Omental fat pad (tissue), 4 donors: ENCODE measurements around the gene ZFAND3. TPM values are rescaled to one million over a fixed set of nuclear protein-coding genes. Genes with fewer than 3 reads are reported as not detected.

Experiments used
- ATAC-seq: fragments of 150-250 bp; one replicate; pipeline ENCODE4 v1.9.1; 2016; ENCODE audit warnings: mild to moderate bottlenecking, moderate library complexity; ENCODE audit not compliant: low FRiP score
- DNase-seq: peaks from one replicate; pipeline ENCODE4 v3.0.0-alpha.2; 2019; ENCODE audit warnings: low spot score
- total RNA-seq, 4 donors: library from RNA; depleted of rRNA; stranded (reverse); fragments of >200 nt; gene quantifications; one replicate each; pipeline ENCODE4 v1.1.0, GENCODE V29; 2016
- TF ChIP-seq, protein P1 (sequence below), 3 donors: fragments of 450-650 bp; IDR thresholded peaks; one replicate each; pipeline ENCODE4 v1.5.1; 2016 to 2017; ENCODE audit warnings: antibody characterized with exemption in 3 of 3, mild to moderate bottlenecking in 3 of 3, moderate library complexity in 2 of 3

ZFAND3 gene
- total RNA-seq, 4 donors from 2014 or later, result 28.8 to 43.8 (median 38.0) TPM

DNA sequence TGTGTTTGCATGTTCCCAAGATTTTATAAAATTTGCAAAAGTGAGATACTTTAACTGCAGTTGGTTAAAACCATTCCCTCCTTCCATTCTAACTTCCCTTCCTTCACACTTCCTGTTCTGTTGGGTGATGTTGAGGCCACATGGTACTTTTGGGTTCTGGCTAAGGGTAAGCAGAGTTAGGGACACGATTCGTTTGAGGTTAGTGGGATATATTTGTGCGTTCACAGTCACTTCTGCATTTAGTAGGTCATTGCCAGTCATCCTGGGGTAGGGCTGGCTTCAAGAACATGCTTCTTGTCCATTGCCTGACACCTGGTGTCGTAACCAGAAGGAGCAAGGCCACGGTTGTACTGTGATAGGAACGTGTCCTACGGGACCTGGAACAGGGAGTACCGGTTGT is 340.1 kb downstream of the ZFAND3 start:
- ATAC-seq (no peak), DNase-seq (no peak)
- TF ChIP-seq, protein P1, sequence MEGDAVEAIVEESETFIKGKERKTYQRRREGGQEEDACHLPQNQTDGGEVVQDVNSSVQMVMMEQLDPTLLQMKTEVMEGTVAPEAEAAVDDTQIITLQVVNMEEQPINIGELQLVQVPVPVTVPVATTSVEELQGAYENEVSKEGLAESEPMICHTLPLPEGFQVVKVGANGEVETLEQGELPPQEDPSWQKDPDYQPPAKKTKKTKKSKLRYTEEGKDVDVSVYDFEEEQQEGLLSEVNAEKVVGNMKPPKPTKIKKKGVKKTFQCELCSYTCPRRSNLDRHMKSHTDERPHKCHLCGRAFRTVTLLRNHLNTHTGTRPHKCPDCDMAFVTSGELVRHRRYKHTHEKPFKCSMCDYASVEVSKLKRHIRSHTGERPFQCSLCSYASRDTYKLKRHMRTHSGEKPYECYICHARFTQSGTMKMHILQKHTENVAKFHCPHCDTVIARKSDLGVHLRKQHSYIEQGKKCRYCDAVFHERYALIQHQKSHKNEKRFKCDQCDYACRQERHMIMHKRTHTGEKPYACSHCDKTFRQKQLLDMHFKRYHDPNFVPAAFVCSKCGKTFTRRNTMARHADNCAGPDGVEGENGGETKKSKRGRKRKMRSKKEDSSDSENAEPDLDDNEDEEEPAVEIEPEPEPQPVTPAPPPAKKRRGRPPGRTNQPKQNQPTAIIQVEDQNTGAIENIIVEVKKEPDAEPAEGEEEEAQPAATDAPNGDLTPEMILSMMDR (IDR thresholded peaks at IDR 0.05), result no peak

DNA sequence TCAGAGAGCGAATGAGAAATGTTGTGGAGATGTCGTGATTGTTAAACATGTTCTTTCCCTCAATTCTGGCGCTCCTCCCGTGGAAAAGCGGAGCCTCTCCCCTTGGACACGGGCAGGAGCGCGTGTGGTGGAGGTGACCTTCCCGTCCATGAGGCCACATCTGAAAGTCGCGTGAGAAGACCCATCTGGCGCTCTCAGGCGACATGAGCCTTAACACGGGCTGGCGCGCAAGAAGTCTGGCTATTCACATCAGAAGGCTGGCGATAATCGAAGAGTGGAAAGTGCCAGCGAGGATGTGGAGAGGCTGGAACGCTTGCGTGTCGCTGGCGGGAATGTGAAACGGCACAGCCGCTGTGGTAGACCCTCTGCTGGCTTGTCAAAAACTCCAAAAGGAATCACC is 341.3 kb downstream of the ZFAND3 start:
- no peak for ATAC-seq
- TF ChIP-seq, protein P1 (IDR thresholded peaks at IDR 0.05), result no peak
- DNase-seq, result peak; percentile 11

DNA sequence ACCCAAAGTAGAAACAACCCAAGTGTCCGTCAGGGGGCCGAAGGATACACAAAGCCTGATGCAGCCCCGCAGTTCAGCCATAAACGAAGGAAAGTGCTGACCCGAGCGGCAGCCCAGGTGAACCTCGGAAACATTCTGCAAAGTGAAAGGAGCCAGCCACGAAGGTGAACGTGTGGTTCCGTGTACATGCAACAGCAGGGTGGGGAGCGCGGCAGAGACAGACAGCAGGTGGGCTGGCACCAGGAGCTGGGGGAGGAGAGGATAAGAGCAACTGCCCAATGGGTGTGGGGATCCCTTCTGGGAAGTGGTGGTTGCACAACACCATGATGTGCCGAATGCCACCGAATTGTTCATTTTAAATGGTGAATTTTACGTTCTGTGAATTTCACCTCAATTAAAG is 341.8 kb downstream of the ZFAND3 start:
- DNase-seq (peak; percentile 11), ATAC-seq (no peak)
- TF ChIP-seq, protein P1 (IDR thresholded peaks at IDR 0.05), result no peak

DNA sequence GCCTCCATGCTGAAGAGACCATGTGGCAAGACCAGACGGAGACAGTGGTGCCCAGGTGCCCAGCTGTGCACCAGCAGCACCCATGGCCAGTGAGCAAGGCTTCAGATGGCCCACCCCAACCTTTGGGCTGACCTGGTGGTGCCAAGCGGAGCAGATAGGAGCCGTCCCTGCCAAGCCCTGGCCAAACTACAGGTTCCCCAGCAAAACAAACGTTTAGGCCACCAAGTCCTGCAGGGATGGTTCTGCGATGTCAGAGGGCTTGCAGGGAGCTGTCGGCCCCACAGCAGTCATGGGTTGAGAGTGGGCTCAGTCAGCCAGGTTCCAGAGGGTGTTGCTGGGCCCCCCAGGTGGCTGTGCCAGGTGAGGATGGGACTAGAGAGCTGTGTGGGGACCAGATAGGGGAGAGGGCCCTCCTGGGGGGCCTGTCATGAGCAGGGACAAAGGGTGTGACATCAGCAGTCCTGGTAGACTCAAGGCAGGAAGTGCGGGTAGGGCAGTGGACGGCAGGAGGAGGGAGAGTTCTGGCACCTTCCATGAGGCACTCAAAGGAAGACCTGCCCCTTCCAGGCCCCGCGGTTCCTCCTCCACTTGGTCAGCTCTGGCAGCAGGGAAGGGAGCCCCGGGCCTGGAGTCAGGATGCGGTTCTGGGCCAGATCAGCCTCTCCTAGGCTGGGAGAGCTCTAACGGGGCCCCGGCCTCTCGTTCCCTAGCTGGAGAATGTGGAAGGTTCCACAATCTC is 342.4 kb downstream of the ZFAND3 start:
- TF ChIP-seq, protein P1 (IDR thresholded peaks at IDR 0.05), result no peak
- no peak for ATAC-seq
- DNase-seq, result peak; percentile 13

DNA sequence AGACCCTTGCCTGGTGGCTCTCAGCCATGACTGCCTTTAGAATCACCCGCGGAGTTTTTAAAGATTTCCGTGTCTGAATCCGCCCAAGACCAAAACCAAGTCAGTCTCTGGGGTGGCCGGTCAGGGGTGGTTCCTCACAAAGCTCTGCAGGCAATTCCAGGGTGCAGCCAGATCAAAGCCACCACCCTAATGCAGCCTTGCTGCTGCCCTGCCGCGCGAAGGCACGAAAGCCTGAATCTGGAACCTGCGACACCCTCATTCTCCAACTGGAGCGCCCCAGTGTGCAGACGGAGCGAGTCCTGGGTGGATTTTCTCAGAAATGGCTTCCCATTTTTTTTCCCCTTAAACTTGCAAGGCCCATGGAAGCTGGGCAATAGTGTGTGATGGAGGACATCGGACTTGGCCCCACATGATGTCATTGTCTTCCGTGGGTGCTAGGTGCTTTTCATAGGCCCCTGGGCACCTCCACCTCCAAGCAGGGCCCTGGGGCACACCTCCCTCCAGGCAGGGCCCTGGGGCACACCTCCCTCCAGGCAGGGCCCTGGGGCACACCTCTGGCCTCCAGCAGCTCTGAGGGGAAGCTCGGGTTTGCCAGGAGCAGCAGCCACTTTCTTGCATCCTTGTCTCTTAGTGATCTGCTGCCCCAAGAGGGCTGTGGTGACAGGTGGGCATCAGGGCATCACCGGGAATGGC is 343.1 kb downstream of the ZFAND3 start:
- ATAC-seq, result no peak
- TF ChIP-seq, protein P1 (IDR thresholded peaks at IDR 0.05), result no peak
- no peak for DNase-seq

DNA sequence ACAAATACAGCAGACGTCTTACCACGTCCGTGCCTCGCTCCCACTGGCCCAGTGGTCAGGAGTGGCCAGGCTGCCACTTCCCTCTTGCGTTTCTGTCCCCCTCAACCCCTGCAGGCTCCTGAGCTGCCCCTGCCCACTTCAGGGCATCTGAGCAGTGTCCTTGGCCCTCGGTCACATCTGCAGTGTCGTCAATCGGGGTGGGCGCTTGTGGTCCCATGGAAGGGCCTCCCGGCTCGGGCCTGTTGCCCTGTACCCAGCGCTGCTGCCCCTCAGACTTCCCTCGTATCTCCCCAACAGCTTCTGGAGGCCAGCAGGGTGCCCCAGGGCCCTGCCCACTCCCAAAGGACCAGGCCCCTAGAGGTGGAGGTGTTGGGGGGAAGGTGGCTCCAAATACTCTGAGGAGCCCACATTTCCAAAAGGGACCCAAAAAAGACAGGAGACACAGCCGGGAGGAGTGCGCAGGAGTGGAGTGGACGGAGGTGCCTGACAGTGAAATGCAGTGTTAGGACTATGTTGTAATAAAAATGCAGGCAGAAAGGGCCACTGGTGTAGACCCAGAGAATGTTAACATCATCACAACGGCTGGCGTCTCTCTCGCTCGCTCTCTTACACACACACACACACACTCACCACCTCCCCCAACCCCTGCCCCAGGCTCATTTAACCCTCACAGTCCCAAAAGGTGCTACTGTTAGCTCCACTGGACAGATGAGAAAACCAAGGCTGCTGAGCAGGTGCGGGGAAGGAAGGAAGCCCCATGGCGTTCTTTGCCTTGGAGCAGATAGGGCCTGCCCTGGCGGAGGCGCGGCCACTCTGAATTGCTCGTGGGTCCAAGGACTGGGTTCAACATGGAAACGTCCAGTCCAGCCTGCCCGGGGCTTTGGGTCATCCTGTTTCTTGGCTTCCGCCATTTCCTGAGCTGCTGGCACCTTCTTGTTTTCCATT is 343.9 kb downstream of the ZFAND3 start:
- DNase-seq (peak; percentile 14), ATAC-seq (no peak)
- TF ChIP-seq, protein P1 (IDR thresholded peaks at IDR 0.05), result no peak
